ENCODE results near the gene SRGN. TPM values are rescaled to one million over a fixed set of nuclear protein-coding genes. Genes with fewer than 3 reads are reported as not detected.

Gene SRGN
- total RNA-seq, 6 experiments from 2014 or later: 128 to 471 (median 424) TPM

GRCh38 chr10:69153227-69153626 is 65.3 kb downstream of the SRGN start:
- H3K27me3 Mint-ChIP-seq (ENCODE audit: insufficient read depth): no peaks in the 10 kb centered on the region
- no peak overlapping the region for H3K27ac Mint-ChIP-seq
- H3K4me3 Mint-ChIP-seq: no peak overlapping the region
- H3K36me3 Mint-ChIP-seq (ENCODE audit: low read depth): peaks cover 5% of the 10 kb centered on the region
- TF ChIP-seq CTCF (IDR thresholded peaks at IDR 0.05): no peak
- H3K9me3 Mint-ChIP-seq: no peaks in the 10 kb centered on the region
- DNase-seq: no peak
- no peaks in the 10 kb centered on the region for H3K4me1 Mint-ChIP-seq (ENCODE audit: low read depth)

Other genes with a start within 250 kb of the SRGN start
- 10 to 100 TPM; 35.6 to 39.4 (median 37.3) TPM for gene DDX50, start 186.8 kb upstream of the SRGN start, total RNA-seq (2021; fragmentation: NEBNext Ultra II Directional; extraction: Animal tissue kit (Norgen Biotek cat#: 25700))
- gene DDX21, start 131.9 kb upstream of the SRGN start, total RNA-seq (2021; fragmentation: NEBNext Ultra II Directional; extraction: Animal tissue kit (Norgen Biotek cat#: 25700)): 100 to 1,000 TPM in 1 of 6 experiments, 10 to 100 TPM in 5; 81.7 to 103 (median 90.7) TPM
- 10 to 100 TPM; 43.6 to 56.2 (median 51.9) TPM for gene KIFBP, start 99.3 kb upstream of the SRGN start, total RNA-seq (2021; fragmentation: NEBNext Ultra II Directional; extraction: Animal tissue kit (Norgen Biotek cat#: 25700))
- 10 to 100 TPM; 47.9 to 62.8 (median 61.4) TPM for gene VPS26A, start 36.1 kb downstream of the SRGN start, total RNA-seq (2021; fragmentation: NEBNext Ultra II Directional; extraction: Animal tissue kit (Norgen Biotek cat#: 25700))
- 10 to 100 TPM; 26.4 to 31.0 (median 28.9) TPM for gene SUPV3L1, start 92.1 kb downstream of the SRGN start, total RNA-seq (2021; fragmentation: NEBNext Ultra II Directional; extraction: Animal tissue kit (Norgen Biotek cat#: 25700))
- gene HKDC1, start 132.2 kb downstream of the SRGN start, total RNA-seq (2021; fragmentation: NEBNext Ultra II Directional; extraction: Animal tissue kit (Norgen Biotek cat#: 25700)): under 1 TPM; 0.09 to 0.54 (median 0.42) TPM
- 100 to 1,000 TPM; 149 to 158 (median 155) TPM for gene HK1, start 190.4 kb downstream of the SRGN start, total RNA-seq (2021; fragmentation: NEBNext Ultra II Directional; extraction: Animal tissue kit (Norgen Biotek cat#: 25700))